ENCODE data around the gene CLHC1.
"Not testable (repeated sequence)": the region's sequence is repeated elsewhere in the genome, so short reads cannot be mapped to it uniquely, and the experiment has no call there.

Gene CLHC1
- long read RNA-seq, donor 1, partial matches to known transcripts: 4,292 of 9,032 reads
- long read RNA-seq, donor 1, other reads (novel, unspliced or antisense): 4,740 of 9,032 reads
- long read RNA-seq, donor 2, partial matches to known transcripts: 2,647 of 5,496 reads
- long read RNA-seq, donor 2, other reads (novel, unspliced or antisense): 2,849 of 5,496 reads
- long read RNA-seq, donor 3, partial matches to known transcripts: 1,338 of 2,968 reads
- long read RNA-seq, donor 3, other reads (novel, unspliced or antisense): 1,630 of 2,968 reads
- long read RNA-seq, donor 4, partial matches to known transcripts: 2,105 of 4,735 reads
- long read RNA-seq, donor 4, other reads (novel, unspliced or antisense): 2,630 of 4,735 reads
- long read RNA-seq, donor 5, partial matches to known transcripts: 2,768 of 6,488 reads
- long read RNA-seq, donor 5, other reads (novel, unspliced or antisense): 3,720 of 6,488 reads
- long read RNA-seq, donor 6, partial matches to known transcripts: 2,005 of 4,486 reads
- long read RNA-seq, donor 6, other reads (novel, unspliced or antisense): 2,481 of 4,486 reads
- long read RNA-seq, donor 7, partial matches to known transcripts: 3,383 of 7,817 reads
- long read RNA-seq, donor 7, other reads (novel, unspliced or antisense): 4,434 of 7,817 reads
- long read RNA-seq, donor 8, partial matches to known transcripts: 4,147 of 5,004 reads
- long read RNA-seq, donor 8, other reads (novel, unspliced or antisense): 856 of 5,004 reads

- DNase-seq: peak; percentile 97
Measured at GRCh38 chr2:55232084-55232862, at the start of gene CLHC1, which contains the start of gene RPS27A. Gene CLHC1, minus strand, starts transcription at chr2:55232293. Its CDS starts 9,882 bp downstream, at chr2:55222411. Gene RPS27A, plus strand, starts transcription at chr2:55232688. Its CDS starts 137 bp downstream, at chr2:55232825.

GRCh38 chr2:55280851-55281546 is 48.9 kb upstream of the CLHC1 start:
- not testable (repeated sequence) for DNase-seq

GRCh38 chr2:55279859-55280424 is 47.8 kb upstream of the CLHC1 start:
- not testable (repeated sequence) for DNase-seq

DNA sequence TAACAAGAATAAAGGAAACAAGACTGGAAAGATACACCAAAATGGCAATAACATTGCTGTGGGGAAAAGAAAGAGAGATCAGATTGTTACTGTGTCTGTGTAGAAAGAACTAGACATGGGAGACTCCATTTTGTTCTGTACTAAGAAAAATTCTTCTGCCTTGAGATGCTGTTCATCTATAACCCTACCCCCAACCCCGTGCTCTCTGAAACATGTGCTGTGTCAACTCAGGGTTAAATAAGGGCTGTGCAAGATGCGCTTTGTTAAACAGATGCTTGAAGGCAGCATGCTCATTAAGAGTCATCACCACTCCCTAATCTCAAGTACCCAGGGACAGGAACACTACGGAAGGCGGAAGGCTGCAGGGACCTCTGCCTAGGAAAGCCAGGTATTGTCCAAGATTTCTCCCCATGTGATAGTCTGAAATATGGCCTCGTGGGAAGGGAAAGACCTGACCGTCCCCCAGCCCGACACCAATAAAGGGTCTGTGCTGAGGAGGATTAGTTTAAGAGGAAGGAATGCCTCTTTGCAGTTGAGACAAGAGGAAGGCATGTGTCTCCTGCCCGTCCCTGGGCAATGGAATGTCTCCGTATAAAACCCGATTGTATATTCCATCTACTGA is 47.2 kb upstream of the CLHC1 start:
- peak; percentile 24 for DNase-seq

DNA sequence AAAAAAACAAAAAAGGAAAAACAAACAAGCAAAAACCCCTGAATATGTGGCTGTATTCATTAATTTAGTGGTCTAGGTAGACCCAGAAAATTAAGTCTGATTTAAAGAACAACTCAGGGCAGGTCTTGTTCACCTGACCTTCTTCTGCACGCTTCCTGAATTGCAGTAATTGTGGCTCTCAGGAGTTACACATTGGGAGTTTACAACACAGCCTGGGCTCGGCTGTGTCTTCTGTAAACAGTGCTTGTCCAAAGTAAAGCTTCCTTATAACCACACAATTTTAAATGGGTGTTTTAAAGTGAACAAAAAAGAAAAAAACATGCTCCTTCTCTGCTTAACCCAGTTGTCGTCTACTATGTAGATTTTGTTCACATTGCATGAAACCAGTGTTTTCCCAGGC is 45.2 kb upstream of the CLHC1 start:
- no peak for DNase-seq

DNA sequence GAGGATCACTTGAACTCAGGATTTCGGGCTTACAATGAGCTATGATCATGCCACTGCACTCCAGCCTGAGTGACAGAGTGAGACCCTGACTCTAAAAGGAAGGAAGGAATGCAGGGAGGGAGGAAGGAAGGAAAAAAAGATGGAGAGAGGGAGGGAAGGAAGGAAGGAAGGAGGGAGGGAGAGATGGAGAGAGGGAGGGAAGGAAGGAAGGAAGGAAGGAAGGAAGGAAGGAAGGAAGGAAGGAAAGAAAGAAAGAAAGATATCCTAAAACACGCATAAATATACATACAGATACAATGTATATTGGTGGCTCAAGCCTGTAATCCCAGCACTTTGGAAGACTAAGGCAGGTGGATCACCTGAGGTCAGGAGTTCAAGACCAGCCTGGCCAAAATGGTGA is 42.3 kb upstream of the CLHC1 start:
- DNase-seq: not testable (repeated sequence)

- DNase-seq: peak; percentile 25
Measured at GRCh38 chr2:55269645-55269990, 37.5 kb upstream of the CLHC1 start.

DNA sequence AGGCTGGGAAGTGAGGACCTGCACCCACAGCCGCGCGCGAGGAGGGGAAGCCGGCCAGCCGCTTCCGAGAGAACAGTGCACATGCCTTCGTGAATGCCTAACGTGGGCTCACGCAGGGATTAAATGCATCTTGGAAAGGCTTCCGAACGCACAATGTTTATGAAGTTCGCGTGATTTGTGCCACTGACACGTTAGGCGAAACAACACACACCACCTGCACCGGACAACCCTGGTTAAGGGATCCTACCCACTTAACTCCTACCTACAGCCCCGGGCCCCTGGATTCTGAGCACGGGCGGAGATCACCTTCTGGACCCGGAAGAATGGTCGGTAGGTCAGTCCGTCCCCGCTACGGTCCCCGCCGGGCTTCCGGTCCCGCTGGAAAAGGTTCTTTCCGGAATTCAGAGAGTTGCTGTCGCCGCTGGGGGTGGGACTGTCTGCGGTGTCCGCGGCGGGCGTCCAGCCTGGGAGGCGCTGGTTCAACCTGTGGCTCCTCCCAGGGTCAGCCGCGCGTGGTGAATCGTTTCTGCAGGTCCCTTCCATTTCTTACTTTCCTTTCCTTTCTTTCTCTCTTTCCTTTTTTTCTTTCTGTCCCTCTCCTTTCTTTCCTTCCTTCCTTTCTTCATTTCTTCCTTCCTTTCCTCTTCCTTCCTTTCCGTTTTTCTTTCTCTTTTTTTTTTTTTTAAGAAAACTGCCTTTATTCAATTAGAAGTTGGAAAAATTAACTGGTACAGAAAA is 37.0 kb upstream of the CLHC1 start, which contains the start of gene MTIF2:
MTIF2 (minus strand) TSS at position 325 of the 738 bp plus-strand sequence. CDS start 5,373 bp downstream, outside the sequence.
- DNase-seq: peak; percentile 86

DNA sequence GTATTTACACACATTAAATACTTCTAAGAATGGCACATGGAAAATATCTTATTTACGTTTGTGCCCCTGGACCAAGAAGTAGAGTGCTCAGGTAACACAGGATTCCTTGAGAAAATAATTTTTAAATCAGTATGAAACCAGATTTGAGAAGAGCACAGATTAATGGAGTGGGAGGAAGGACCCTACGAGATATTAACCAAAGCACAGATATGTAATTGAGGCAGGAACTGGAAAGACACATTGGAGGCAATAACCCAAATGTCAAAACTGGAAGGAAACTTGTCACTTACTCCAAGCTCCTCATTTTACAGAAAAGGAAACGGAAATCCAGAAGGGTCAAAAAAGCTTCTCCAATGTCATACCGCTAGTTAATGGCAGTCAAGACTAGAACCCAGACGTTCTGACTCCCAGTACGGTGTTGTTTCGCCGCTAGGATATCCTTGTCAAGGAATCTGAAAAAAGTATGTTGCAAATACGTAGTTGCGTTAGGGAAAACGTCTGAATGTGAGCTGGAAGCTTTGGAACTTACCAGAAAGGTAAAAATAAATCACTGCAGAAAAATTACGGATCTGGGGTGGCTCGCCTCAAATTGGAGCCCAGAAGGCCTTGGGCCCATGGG is 36.3 kb upstream of the CLHC1 start:
- no peak for DNase-seq

- DNase-seq: not testable (repeated sequence)
Measured at GRCh38 chr2:55259586-55259985, 27.5 kb upstream of the CLHC1 start.

DNA sequence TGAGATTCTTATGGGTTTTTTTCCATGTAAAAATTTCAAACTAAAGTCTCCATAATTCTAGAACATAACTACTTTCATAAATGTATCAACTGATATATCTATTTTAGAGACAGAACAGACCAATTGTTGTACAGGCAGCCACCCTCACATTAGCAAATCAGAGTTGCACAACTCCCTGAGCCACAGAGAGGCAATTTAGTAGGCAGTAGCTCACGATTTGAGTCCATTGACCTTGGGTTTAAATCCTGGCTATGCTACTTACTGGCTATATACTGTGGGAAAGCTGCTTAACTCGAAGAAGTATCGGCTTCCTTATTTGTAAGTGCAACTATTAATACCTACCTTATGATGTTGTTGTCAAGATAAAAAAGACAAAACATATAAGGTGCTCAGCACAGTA is 20.7 kb upstream of the CLHC1 start:
- DNase-seq: no peak

DNA sequence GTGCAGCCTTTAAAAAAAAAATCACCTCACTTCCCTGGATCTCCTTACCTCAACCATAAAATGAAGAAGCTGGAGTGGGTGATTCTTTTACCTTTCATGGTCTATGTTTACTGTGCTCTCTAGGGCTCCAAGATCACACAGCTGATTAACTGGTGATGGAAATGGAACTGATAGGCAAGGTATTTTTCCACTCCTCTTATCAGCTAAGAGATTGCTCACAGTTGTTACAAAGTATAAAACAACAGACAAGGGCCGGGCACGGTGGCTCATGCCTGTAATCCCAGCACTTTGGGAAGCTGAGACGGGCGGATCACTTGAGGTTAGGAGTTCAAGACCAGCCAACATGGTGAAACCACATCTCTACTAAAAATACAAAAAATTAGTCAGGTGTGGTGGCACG is 14.9 kb upstream of the CLHC1 start:
- no peak for DNase-seq

GRCh38 chr2:55245411-55245810 is 13.3 kb upstream of the CLHC1 start:
- DNase-seq: no peak

- no peak for DNase-seq
Measured at GRCh38 chr2:55242617-55243016, 10.5 kb upstream of the CLHC1 start.

DNA sequence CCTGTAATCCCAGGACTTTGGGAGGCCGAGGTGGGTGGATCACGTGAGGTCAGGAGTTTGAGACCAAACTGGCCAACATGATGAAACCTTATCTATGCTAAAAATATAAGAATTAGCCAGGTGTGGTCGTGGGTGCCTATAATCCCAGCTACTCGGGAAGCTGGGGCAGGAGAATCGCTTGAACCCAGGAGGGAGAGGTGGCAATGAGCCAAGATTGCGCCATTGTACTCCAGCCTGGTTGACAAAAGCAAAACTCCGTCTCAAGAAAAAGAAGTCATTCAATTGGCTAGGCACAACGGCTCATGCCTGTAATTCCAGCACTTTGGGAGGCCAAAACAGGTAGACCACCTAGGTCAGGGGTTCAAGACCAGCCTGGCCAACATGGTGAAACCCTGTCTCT is 9.5 kb upstream of the CLHC1 start:
- not testable (repeated sequence) for DNase-seq

GRCh38 chr2:55239656-55240222 is 7.6 kb upstream of the CLHC1 start:
- no peak for DNase-seq

- DNase-seq: no peak
Measured at GRCh38 chr2:55236992-55237543, 5.0 kb upstream of the CLHC1 start.

GRCh38 chr2:55235724-55236538 is 3.8 kb upstream of the CLHC1 start:
- no peak for DNase-seq

GRCh38 chr2:55233658-55233940 is 1.5 kb upstream of the CLHC1 start:
- no peak for DNase-seq
